H1 (cell line): ENCODE results near the gene EFCAB8. TPM values are rescaled to one million over a fixed set of nuclear protein-coding genes. Genes with fewer than 3 reads are reported as not detected.
A peak's percentile ranks its signal among the peaks of the same experiment; 100 is the strongest.

Experiments used
- CTCF ChIA-PET: fragments of 300-600 bp; sonication (Branson Sonifier 250); formaldehyde crosslinking; loops from one replicate; lab custom pipeline; 2021; ENCODE audit not compliant: partially characterized antibody; lab: Charles Lee
- POLR2A ChIA-PET: fragments of 300-600 bp; sonication (Branson Sonifier 250); formaldehyde crosslinking; loops from one replicate; lab custom pipeline; 2021; ENCODE audit warnings: inconsistent platforms; ENCODE audit not compliant: partially characterized antibody; lab: Charles Lee
- DNase-seq, 2 experiments: peaks; one replicate each; pipeline versions ENCODE4 v3.0.0 to v3.0.0-alpha.2; 2010 to 2022; ENCODE audit warnings: low spot score in 2 of 2, low read depth in 1 of 2, mixed read lengths in 1 of 2
- FAIRE-seq: peaks from 2 replicates; lab custom pipeline; 2011; peaks lifted over from hg19 to GRCh38; lab: Jason Lieb, UNC
- H2AFZ ChIP-seq: 2 replicates; pipeline ENCODE4 v1.8.1; 2012; ENCODE audit warnings: low read length, inconsistent platforms
- H2AK5ac ChIP-seq: 2 replicates; pipeline ENCODE4 v1.6.1; 2013; ENCODE audit warnings: low read depth, low read length
- H2BK120ac ChIP-seq: replicated peaks from 2 replicates; pipeline ENCODE3; 2013; ENCODE audit warnings: low read depth, low read length, inconsistent platforms
- H2BK12ac ChIP-seq: 2 replicates; pipeline ENCODE4 v1.6.1; 2013; ENCODE audit warnings: low read depth, low read length
- H2BK15ac ChIP-seq: 2 replicates; pipeline ENCODE4 v1.6.1; 2013; ENCODE audit warnings: low read length
- H2BK20ac ChIP-seq: 2 replicates; pipeline ENCODE4 v1.6.1; 2013; ENCODE audit warnings: low read length
- H2BK5ac ChIP-seq: 2 replicates; pipeline ENCODE4 v1.6.1; 2013; ENCODE audit warnings: low read depth, low read length
- H3K14ac ChIP-seq: 2 replicates; pipeline ENCODE4 v1.6.1; 2013; ENCODE audit warnings: inconsistent platforms; ENCODE audit not compliant: insufficient read length
- H3K18ac ChIP-seq: 2 replicates; pipeline ENCODE4 v1.6.1; 2013; ENCODE audit warnings: low read length; ENCODE audit errors: extremely low read depth
- H3K23ac ChIP-seq: 2 replicates; pipeline ENCODE4 v1.6.1; 2013; ENCODE audit warnings: inconsistent platforms; ENCODE audit not compliant: insufficient read length
- H3K23me2 ChIP-seq: 2 replicates; pipeline ENCODE4 v1.6.1; 2013; ENCODE audit warnings: low read depth, low read length
- H3K27ac ChIP-seq: 2 replicates; pipeline ENCODE4 v1.6.1; 2011; ENCODE audit warnings: low read depth, low read length, inconsistent platforms
- H3K27me3 ChIP-seq, 4 experiments: replicated peaks in 1 of 4; 1 replicate in 1 of 4; 2 replicates in 3 of 4; pipeline versions ENCODE4 v1.6.1 to v1.8.1; 2011 to 2013; ENCODE audit warnings: low read length in 3 of 4, mild to moderate bottlenecking in 3 of 4, inconsistent platforms in 2 of 4, mixed read lengths in 2 of 4, moderate library complexity in 1 of 4; ENCODE audit not compliant: control insufficient read depth in 3 of 4, insufficient read depth in 3 of 4; ENCODE audit errors: extremely low read depth in 1 of 4
- H3K36me3 ChIP-seq, 4 experiments: 2 replicates each; pipeline versions ENCODE4 v1.6.1 to v1.8.1; 2011 to 2013; ENCODE audit warnings: mild to moderate bottlenecking in 4 of 4, low read length in 3 of 4, moderate library complexity in 2 of 4, control low read depth in 1 of 4, inconsistent platforms in 1 of 4; ENCODE audit not compliant: insufficient read depth in 4 of 4, control insufficient read depth in 2 of 4
- H3K4ac ChIP-seq: replicated peaks from 2 replicates; pipeline ENCODE3; 2013; ENCODE audit warnings: low read length, low read depth, mixed read lengths, inconsistent platforms; ENCODE audit not compliant: insufficient read length
- H3K4me1 ChIP-seq, 4 experiments: replicated peaks in 1 of 4; 1 replicate in 1 of 4; 2 replicates in 3 of 4; pipeline versions ENCODE4 v1.6.1 to v1.8.1; 2011 to 2013; ENCODE audit warnings: low read length in 3 of 4, inconsistent platforms in 2 of 4, mixed read lengths in 1 of 4; ENCODE audit not compliant: insufficient read depth in 4 of 4, control insufficient read depth in 3 of 4
- H3K4me2 ChIP-seq, 2 experiments: 2 replicates each; pipeline versions ENCODE4 v1.6.1 to v1.8.1; 2011 to 2013; ENCODE audit warnings: low read depth in 2 of 2, low read length in 2 of 2, control low read depth in 1 of 2, inconsistent platforms in 1 of 2, mild to moderate bottlenecking in 1 of 2; ENCODE audit not compliant: insufficient read depth in 1 of 2
- H3K4me3 ChIP-seq, 4 experiments: fragments of 200-600, 300-600 bp in 1 of 4; sonication (generic), shearing (Covaris generic), sonication (Bioruptor Twin) in 1 of 4; 2 replicates each; pipeline versions ENCODE4 v1.5.1 to v1.8.1; 2011 to 2016; ENCODE audit warnings: low read length in 4 of 4, low read depth in 3 of 4, control low read depth in 2 of 4, inconsistent platforms in 2 of 4, mild to moderate bottlenecking in 2 of 4, mixed read lengths in 1 of 4, moderate library complexity in 1 of 4; ENCODE audit not compliant: insufficient read depth in 2 of 4; ENCODE audit errors: extremely low read depth in 1 of 4
- H3K56ac ChIP-seq: replicated peaks from 2 replicates; pipeline ENCODE3; 2013; ENCODE audit warnings: low read depth, mild to moderate bottlenecking, mixed read lengths, low read length, inconsistent platforms; ENCODE audit not compliant: insufficient read length
- H3K79me1 ChIP-seq: 2 replicates; pipeline ENCODE4 v1.6.1; 2013; ENCODE audit warnings: low read depth, low read length, control low read depth
- H3K79me2 ChIP-seq, 2 experiments: 2 replicates each; pipeline versions ENCODE4 v1.6.1 to v1.8.1; 2012 to 2013; ENCODE audit warnings: low read length in 2 of 2, mild to moderate bottlenecking in 2 of 2, inconsistent platforms in 1 of 2; ENCODE audit not compliant: insufficient read depth in 2 of 2, control insufficient read depth in 1 of 2
- H3K9ac ChIP-seq, 4 experiments: replicated peaks in 1 of 4; 1 replicate in 1 of 4; 2 replicates in 3 of 4; pipeline versions ENCODE4 v1.6.1 to v1.8.1; 2011 to 2013; ENCODE audit warnings: low read depth in 3 of 4, low read length in 3 of 4, control low read depth in 2 of 4, mild to moderate bottlenecking in 2 of 4, moderate library complexity in 2 of 4, inconsistent platforms in 1 of 4; ENCODE audit errors: extremely low read depth in 1 of 4
- H3K9me3 ChIP-seq, 2 experiments: 2 replicates each; pipeline versions ENCODE4 v1.6.1 to v1.8.1; 2012 to 2013; ENCODE audit warnings: mild to moderate bottlenecking in 2 of 2, moderate library complexity in 2 of 2, control low read depth in 1 of 2, inconsistent platforms in 1 of 2, low read depth in 1 of 2, low read length in 1 of 2, mixed read lengths in 1 of 2; ENCODE audit not compliant: insufficient read depth in 2 of 2
- H4K20me1 ChIP-seq, 2 experiments: replicated peaks in 1 of 2; 2 replicates each; pipeline versions ENCODE3 to v1.8.1; 2011 to 2013; ENCODE audit warnings: inconsistent platforms in 2 of 2, low read length in 2 of 2, mild to moderate bottlenecking in 1 of 2; ENCODE audit not compliant: insufficient read depth in 2 of 2, control insufficient read depth in 1 of 2
- H4K5ac ChIP-seq: 2 replicates; pipeline ENCODE4 v1.6.1; 2013; ENCODE audit warnings: low read length, low read depth, mixed read lengths, inconsistent platforms; ENCODE audit not compliant: insufficient read length
- H4K8ac ChIP-seq: 2 replicates; pipeline ENCODE4 v1.8.0; 2013; ENCODE audit warnings: mild to moderate bottlenecking, moderate library complexity, low read length, inconsistent platforms; ENCODE audit not compliant: insufficient read depth; ENCODE audit errors: extremely low read depth
- H4K91ac ChIP-seq: replicated peaks from 2 replicates; pipeline ENCODE3; 2013; ENCODE audit warnings: low read length, mixed read lengths, inconsistent platforms; ENCODE audit not compliant: insufficient read length
- EP300 ChIP-seq, 2 experiments: IDR thresholded peaks; 1 replicate in 1 of 2; 2 replicates in 1 of 2; pipeline ENCODE4 v1.6.1; 2011 to 2012; ENCODE audit warnings: low read depth in 2 of 2, low read length in 2 of 2, mild to moderate bottlenecking in 2 of 2, borderline replicate concordance in 1 of 2, inconsistent platforms in 1 of 2, moderate library complexity in 1 of 2
- HDAC2 ChIP-seq, 2 experiments: fragments of 300-600 bp in 1 of 2; sonication (generic) in 1 of 2; IDR thresholded peaks; 2 replicates each; pipeline ENCODE4 v1.6.1; 2011 to 2012; ENCODE audit warnings: low read depth in 2 of 2, low read length in 2 of 2, mild to moderate bottlenecking in 2 of 2, moderate library complexity in 2 of 2, borderline replicate concordance in 1 of 2, inconsistent platforms in 1 of 2
- RBBP5 ChIP-seq: IDR thresholded peaks from 2 replicates; pipeline ENCODE4 v1.7.1; 2012; ENCODE audit warnings: low read depth, mild to moderate bottlenecking, inconsistent platforms, low read length, moderate library complexity, borderline replicate concordance
- ZNF274 ChIP-seq: IDR thresholded peaks from 2 replicates; pipeline ENCODE4 v1.7.0; 2012; ENCODE audit warnings: low read length, borderline replicate concordance; ENCODE audit errors: extremely low read depth
- WGBS, 2 experiments: shearing (Covaris generic) in 1 of 2; methylation state at CpG; one replicate each; pipeline versions ENCODE4 v1.1.6 to v1.1.7; 2013 to 2015; ENCODE audit warnings: low lambda C conversion rate in 2 of 2, mixed read lengths in 2 of 2, inconsistent platforms in 1 of 2, low coverage in 1 of 2, missing lambda C conversion rate in 1 of 2; ENCODE audit not compliant: insufficient replicate concordance in 2 of 2, insufficient coverage in 1 of 2, insufficient read length in 1 of 2; ENCODE audit errors: extremely low coverage in 1 of 2, missing lambda C conversion rate in 1 of 2; 5-methylcytosine and 5-hydroxymethylcytosine counted together
- polyA plus RNA-seq, 7 experiments: library from polyadenylated mRNA; depleted of rRNA in 3 of 7; stranded (reverse) in 5 of 7; unstranded in 2 of 7; fragments of >200 nt in 5 of 7; fragments of 200-250 nt in 2 of 7; gene quantifications; 1 replicate in 5 of 7; 2 replicates in 1 of 7; 4 replicates in 1 of 7; pipeline versions ENCODE4 v1.2.1 to v1.2.3, GENCODE V29; 2011 to 2013; ENCODE audit warnings: missing spikeins in 2 of 7, mixed read lengths in 2 of 7
- total RNA-seq: library from RNA; stranded (reverse); fragmentation: NEBNext Ultra II Directional; extraction: Animal tissue kit (Norgen Biotek cat#: 25700); gene quantifications from 2 replicates; pipeline ENCODE4 v1.2.1, GENCODE V29; 2021

EFCAB8 gene
- total and polyA plus RNA-seq, 2 of the 8 experiments (the other 6 are each of a cell fraction or from before 2014, with no cell fraction given): 0.06 to 0.20 TPM

- FAIRE-seq (no peak), DNase-seq (no peak)
- Histone ChIP-seq H3K4me1 (peaks cover 0 to 8% (median under 1%) of the 10 kb centered on the region in 4 experiments; a peak in 3 of 7 replicates), H2BK12ac (peak overlapping the region; percentile 52; the same call in 1 of the 2 replicates), H4K8ac (no peak overlapping the region), H3K4ac (no peak overlapping the region), H3K9me3 (no peaks in the 10 kb centered on the region), H4K5ac (no peak overlapping the region), H3K9ac (no peak overlapping the region), H2BK5ac (0 out of 2 replicates have a peak overlapping the region, but pooled peaks have one; percentile 61), H2BK15ac (peak overlapping the region; percentile 34; the same call in 1 of the 2 replicates), H3K27ac (no peak overlapping the region), H3K79me2 (no peaks in the 10 kb centered on the region), H4K91ac (no peak overlapping the region), H3K18ac (no peak overlapping the region), H3K79me1 (no peaks in the 10 kb centered on the region), H2AFZ (no peak overlapping the region), H2AK5ac (peak overlapping the region; percentile 82; the same call in 1 of the 2 replicates), H3K56ac (no peak overlapping the region), H2BK20ac (no peak overlapping the region), H3K23ac (no peak overlapping the region), H3K4me2 (no peak overlapping the region), H3K27me3 (no peaks in the 10 kb centered on the region), H2BK120ac (no peak overlapping the region), H4K20me1 (no peaks in the 10 kb centered on the region), H3K23me2 (no peaks in the 10 kb centered on the region), H3K14ac (no peak overlapping the region), H3K4me3 (no peak overlapping the region)
- 88% methylated on average over 4 of the region's 4 CpGs; no CpG with 5 or more reads in 1 of the 2 experiments for WGBS, 2 experiments
- CTCF ChIA-PET: interaction anchor here (0.6 to 2.9 kb wide), 8 partner anchors 8 to 213 kb away, joined by 3 to 15 read pairs (median 4); no protein-coding TSS in a partner anchor
- TF ChIP-seq ZNF274: no peak
- TF ChIP-seq EP300 (IDR thresholded peaks at IDR 0.05; ENCODE audit: borderline replicate concordance in 1 of 2, low read depth in 2 of 2, low read length in 2 of 2): no peak
- TF ChIP-seq RBBP5: no peak
- no peak for TF ChIP-seq HDAC2 (IDR thresholded peaks at IDR 0.05; ENCODE audit: borderline replicate concordance in 1 of 2, low read depth in 2 of 2, low read length in 2 of 2)
- TF ChIP-seq, all 59 proteins: peak for 0
- POLR2A ChIA-PET: no interaction called here
- H3K36me3 ChIP-seq: no peaks in the 10 kb centered on the region
Observed at GRCh38 chr20:32885952-32886351, 27.2 kb downstream of the EFCAB8 start.
